Gastroesophageal sphincter (tissue), 4 donors: ENCODE results near the gene RNASEH2A. TPM values are rescaled to one million over a fixed set of nuclear protein-coding genes. Genes with fewer than 3 reads are reported as not detected.

Experiments used
- ATAC-seq: fragments of 150-250 bp; one replicate; pipeline ENCODE4 v1.9.1; 2016; ENCODE audit warnings: mild to moderate bottlenecking, moderate library complexity
- H3K27ac ChIP-seq, 4 donors: fragments of 200-600 bp; sonication (generic) in 3 of 4; 1 replicate in 3 of 4; 2 replicates in 1 of 4; pipeline ENCODE4 v1.5.1; 2016 to 2019
- H3K27me3 ChIP-seq: fragments of 200-600 bp; sonication (generic); one replicate; pipeline ENCODE4 v1.5.1; 2019
- H3K36me3 ChIP-seq, 2 donors: fragments of 200-600 bp; sonication (generic); one replicate each; pipeline ENCODE4 v1.5.1; 2019; ENCODE audit warnings: control low read depth in 1 of 2
- H3K4me1 ChIP-seq, 3 donors: fragments of 200-600 bp; sonication (generic); 1 replicate in 2 of 3; 2 replicates in 1 of 3; pipeline ENCODE4 v1.5.1; 2016 to 2019; ENCODE audit warnings: control low read depth in 2 of 3
- H3K4me3 ChIP-seq, 2 donors: fragments of 200-600 bp; sonication (generic); one replicate each; pipeline ENCODE4 v1.5.1; 2019; ENCODE audit warnings: mild to moderate bottlenecking in 1 of 2, moderate library complexity in 1 of 2
- H3K9me3 ChIP-seq, 3 donors: fragments of 200-600 bp; sonication (generic); one replicate each; pipeline ENCODE4 v1.5.1; 2017 to 2019; ENCODE audit warnings: control low read depth in 2 of 3
- EP300 ChIP-seq: sonication (generic); formaldehyde crosslinking; IDR thresholded peaks from one replicate; pipeline ENCODE4 v1.6.1; 2017; ENCODE audit warnings: antibody characterized with exemption, mild to moderate bottlenecking
- POLR2A ChIP-seq, 2 donors: fragments of 450-650 bp; IDR thresholded peaks; one replicate each; pipeline ENCODE4 v1.6.1; 2017; ENCODE audit warnings: antibody characterized with exemption in 2 of 2, mild to moderate bottlenecking in 2 of 2, moderate library complexity in 1 of 2
- POLR2AphosphoS5 ChIP-seq: sonication (generic); formaldehyde crosslinking; IDR thresholded peaks from one replicate; pipeline ENCODE4 v1.6.1; 2017; ENCODE audit warnings: antibody characterized with exemption
- WGBS, 2 donors: methylation state at CpG; one replicate each; pipeline ENCODE4 v1.1.5; 2018; ENCODE audit warnings: low coverage in 1 of 2; 5-methylcytosine and 5-hydroxymethylcytosine counted together
- total RNA-seq, 4 donors: library from RNA; depleted of rRNA; stranded (reverse); fragments of >200 nt; gene quantifications; one replicate each; pipeline ENCODE4 v1.1.0, GENCODE V29; 2016
- TF ChIP-seq, protein P1 (sequence below), 4 experiments: fragments of 200-600 bp in 2 of 4; fragments of 450-650 bp in 2 of 4; sonication (generic) in 1 of 4; IDR thresholded peaks; one replicate each; pipeline ENCODE4 v1.5.1; 2017 to 2019; ENCODE audit warnings: antibody characterized with exemption in 4 of 4, mild to moderate bottlenecking in 2 of 4, moderate library complexity in 2 of 4

Gene RNASEH2A
- total RNA-seq, 4 donors from 2014 or later = 2.0 to 9.4 (median 3.7) TPM

- no peak for ATAC-seq
- WGBS, 2 donors = 20% methylated on average over 1 of the region's 16 CpGs; no CpG with 5 or more reads in 1 of the 2 donors
- peak overlapping the region; percentile 33 to 60 for H3K4me3 ChIP-seq
These were observed 23.0 kb upstream of the RNASEH2A start for GRCh38 chr19:12783291-12783848.

GRCh38 chr19:12783849-12784393 lies 22.5 kb upstream of the RNASEH2A start:
- H3K9me3 ChIP-seq = no peaks in the 10 kb centered on the region
- WGBS, 2 donors = 17% methylated on average over 2 of the region's 19 CpGs; no CpG with 5 or more reads in 1 of the 2 donors
- H3K27me3 ChIP-seq = no peaks in the 10 kb centered on the region
- peaks cover 0 to 85% (median 50%) of the 10 kb centered on the region in 3 donors for H3K4me1 ChIP-seq
- no peak overlapping the region for H3K4me3 ChIP-seq
- no peak for ATAC-seq
- no peaks in the 10 kb centered on the region for H3K36me3 ChIP-seq
- peak overlapping the region; percentile 67 to 100 (median 98) for H3K27ac ChIP-seq
- TF ChIP-seq POLR2AphosphoS5 = no peak
- TF ChIP-seq POLR2A (IDR thresholded peaks at IDR 0.05) = no peak
- TF ChIP-seq EP300 = no peak
- TF ChIP-seq, protein P1, sequence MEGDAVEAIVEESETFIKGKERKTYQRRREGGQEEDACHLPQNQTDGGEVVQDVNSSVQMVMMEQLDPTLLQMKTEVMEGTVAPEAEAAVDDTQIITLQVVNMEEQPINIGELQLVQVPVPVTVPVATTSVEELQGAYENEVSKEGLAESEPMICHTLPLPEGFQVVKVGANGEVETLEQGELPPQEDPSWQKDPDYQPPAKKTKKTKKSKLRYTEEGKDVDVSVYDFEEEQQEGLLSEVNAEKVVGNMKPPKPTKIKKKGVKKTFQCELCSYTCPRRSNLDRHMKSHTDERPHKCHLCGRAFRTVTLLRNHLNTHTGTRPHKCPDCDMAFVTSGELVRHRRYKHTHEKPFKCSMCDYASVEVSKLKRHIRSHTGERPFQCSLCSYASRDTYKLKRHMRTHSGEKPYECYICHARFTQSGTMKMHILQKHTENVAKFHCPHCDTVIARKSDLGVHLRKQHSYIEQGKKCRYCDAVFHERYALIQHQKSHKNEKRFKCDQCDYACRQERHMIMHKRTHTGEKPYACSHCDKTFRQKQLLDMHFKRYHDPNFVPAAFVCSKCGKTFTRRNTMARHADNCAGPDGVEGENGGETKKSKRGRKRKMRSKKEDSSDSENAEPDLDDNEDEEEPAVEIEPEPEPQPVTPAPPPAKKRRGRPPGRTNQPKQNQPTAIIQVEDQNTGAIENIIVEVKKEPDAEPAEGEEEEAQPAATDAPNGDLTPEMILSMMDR (IDR thresholded peaks at IDR 0.05) = no peak

More at GRCh38 chr19:12783291-12783848, 23.0 kb upstream of the RNASEH2A start:
- Histone ChIP-seq H3K27me3 (no peaks in the 10 kb centered on the region), H3K27ac (peak overlapping the region; percentile 67 to 100 (median 98)), H3K4me1 (peaks cover 0 to 85% (median 51%) of the 10 kb centered on the region in 3 donors), H3K36me3 (no peaks in the 10 kb centered on the region), H3K9me3 (no peaks in the 10 kb centered on the region)
- TF ChIP-seq EP300 = no peak
- TF ChIP-seq, protein P1 (IDR thresholded peaks at IDR 0.05) = no peak
- no peak for TF ChIP-seq POLR2A (IDR thresholded peaks at IDR 0.05)
- no peak for TF ChIP-seq POLR2AphosphoS5

DNA sequence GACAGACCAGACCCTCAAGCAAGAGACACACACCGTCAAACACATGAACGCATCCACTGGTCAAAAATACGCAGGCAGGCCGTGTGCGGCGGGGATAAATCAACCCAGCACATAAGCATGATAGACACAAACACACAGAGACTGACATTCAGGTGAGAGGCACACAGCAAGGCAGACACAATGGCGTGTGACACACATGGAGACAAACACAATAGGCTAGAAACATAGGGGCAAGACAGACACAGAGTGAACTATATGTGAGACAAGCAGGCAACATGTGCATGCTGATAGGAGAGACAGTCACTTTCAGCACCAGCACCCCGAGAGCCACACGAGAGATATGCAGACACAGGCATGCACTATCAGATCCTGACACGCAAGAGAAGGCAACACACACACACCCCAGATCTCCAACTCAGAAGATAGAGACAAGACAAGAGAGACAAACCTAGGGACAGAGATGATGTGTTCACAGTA lies 22.0 kb upstream of the RNASEH2A start:
- ATAC-seq = no peak
- no peaks in the 10 kb centered on the region for H3K36me3 ChIP-seq
- H3K27me3 ChIP-seq = no peaks in the 10 kb centered on the region
- TF ChIP-seq EP300 (no peak), POLR2AphosphoS5 (no peak), POLR2A (IDR thresholded peaks at IDR 0.05) (no peak)
- TF ChIP-seq, protein P1 (IDR thresholded peaks at IDR 0.05) = no peak
- 60% methylated on average over 4 to 10 of the region's 10 CpGs for WGBS, 2 donors
- H3K4me3 ChIP-seq = no peak overlapping the region
- H3K9me3 ChIP-seq = no peaks in the 10 kb centered on the region
- H3K27ac ChIP-seq = peak overlapping the region; percentile 67 to 100 (median 98)
- peaks cover 0 to 85% (median 51%) of the 10 kb centered on the region in 3 donors for H3K4me1 ChIP-seq

- no peaks in the 10 kb centered on the region for H3K9me3 ChIP-seq
- no peaks in the 10 kb centered on the region for H3K27me3 ChIP-seq
- 38 to 46% methylated on average over 3 to 5 of the region's 5 CpGs for WGBS, 2 donors
- peaks cover 0 to 81% (median 51%) of the 10 kb centered on the region in 3 donors for H3K4me1 ChIP-seq
- no peak for TF ChIP-seq POLR2A (IDR thresholded peaks at IDR 0.05)
- no peak for ATAC-seq
- H3K27ac ChIP-seq = peak overlapping the region in 3 of 4 donors; percentile 98 to 100 (median 99)
- H3K36me3 ChIP-seq = no peaks in the 10 kb centered on the region
- peak overlapping the region in 1 of 2 donors; percentile 3 for H3K4me3 ChIP-seq
These were observed 21.4 kb upstream of the RNASEH2A start for GRCh38 chr19:12784871-12785430.

DNA sequence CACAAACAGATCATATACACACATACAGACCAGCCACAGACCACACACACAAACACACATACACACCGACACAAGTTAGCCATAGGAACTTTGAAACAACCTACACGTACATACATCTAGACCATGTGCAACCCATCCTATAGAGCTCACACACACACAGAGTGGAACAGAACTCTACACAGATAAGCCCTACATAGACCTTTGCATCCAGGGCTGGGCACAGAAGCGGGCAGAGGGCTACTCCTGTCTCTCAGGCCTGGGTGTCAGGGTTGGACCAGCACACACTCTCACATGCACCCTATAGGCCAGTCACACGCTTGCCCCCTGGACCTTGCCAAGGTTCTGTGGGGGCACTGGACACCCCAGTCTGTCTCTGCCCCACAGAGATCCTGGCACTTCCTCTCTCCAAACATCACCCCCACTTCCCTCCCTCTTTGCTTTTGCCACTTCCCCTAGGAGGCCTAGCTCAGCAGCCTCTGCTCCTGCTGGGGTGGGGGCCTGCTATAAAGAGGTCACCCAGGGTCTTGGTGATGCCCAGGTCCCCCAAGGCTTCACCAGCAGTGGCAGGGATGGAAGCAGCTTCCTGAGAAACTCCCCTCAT lies 20.9 kb upstream of the RNASEH2A start:
- Histone ChIP-seq H3K36me3 (no peaks in the 10 kb centered on the region), H3K27ac (peak overlapping the region; percentile 12 to 100 (median 98)), H3K4me1 (peaks cover 0 to 85% (median 51%) of the 10 kb centered on the region in 3 donors), H3K4me3 (peak overlapping the region in 1 of 2 donors; percentile 3), H3K27me3 (no peaks in the 10 kb centered on the region), H3K9me3 (no peaks in the 10 kb centered on the region)
- TF ChIP-seq EP300 = no peak
- no peak for TF ChIP-seq POLR2AphosphoS5
- TF ChIP-seq POLR2A (IDR thresholded peaks at IDR 0.05) = peak in 1 of 2 donors; percentile 1
- TF ChIP-seq, protein P1 (IDR thresholded peaks at IDR 0.05) = no peak
- 75 to 83% methylated on average over 2 to 4 of the region's 4 CpGs for WGBS, 2 donors
- no peak for ATAC-seq
